Smooth muscle cell of the coronary artery (primary cell): ENCODE results near the gene CSPG4. TPM values are rescaled to one million over a fixed set of nuclear protein-coding genes. Genes with fewer than 3 reads are reported as not detected.

Experiments
- total RNA-seq: library from RNA; depleted of rRNA; stranded (reverse); fragments of >200 nt; gene quantifications from 2 replicates; pipeline ENCODE4 v1.2.3, GENCODE V29; 2014; ENCODE audit warnings: low replicate concordance

Gene CSPG4
- 12.5 and 13.8 TPM in 2 replicates for total RNA-seq

GRCh38 chr15:75712668-75713337, at the start of gene CSPG4:
Gene CSPG4, minus strand, starts transcription at chr15:75712848. Its CDS starts 93 bp downstream, at chr15:75712755.

GRCh38 chr15:75647370-75648155, 65.1 kb downstream of the CSPG4 start, which contains the start of gene SNX33:
Gene SNX33, plus strand, starts transcription at chr15:75647912. Its CDS starts 1,191 bp downstream, at chr15:75649103.

GRCh38 chr15:75639709-75640482, 72.8 kb downstream of the CSPG4 start, which contains the start of gene IMP3:
Gene IMP3, minus strand, starts transcription at chr15:75640224. Its CDS starts 56 bp downstream, at chr15:75640168.

GRCh38 chr15:75625542-75626347, 86.9 kb downstream of the CSPG4 start, which contains the start of gene SNUPN:
Gene SNUPN, minus strand, starts transcription at chr15:75625725. Its CDS starts 4,674 bp downstream, at chr15:75621051.

Other genes with a start within 250 kb of the CSPG4 start
- gene PTPN9, start 133.5 kb downstream of the CSPG4 start, total RNA-seq, result 11.6 and 21.7 TPM in 2 replicates
- 21.7 and 27.1 TPM in 2 replicates for gene SNUPN, start 87.1 kb downstream of the CSPG4 start, total RNA-seq
- gene IMP3, start 72.6 kb downstream of the CSPG4 start, total RNA-seq, result 63.3 and 110 TPM in 2 replicates
- gene SNX33, start 64.9 kb downstream of the CSPG4 start, total RNA-seq, result 11.1 and 23.4 TPM in 2 replicates
- gene UBE2Q2, start 130.6 kb upstream of the CSPG4 start, total RNA-seq, result 42.2 and 59.6 TPM in 2 replicates
- gene FBXO22, start 191.0 kb upstream of the CSPG4 start, total RNA-seq, result 67.9 and 84.4 TPM in 2 replicates